ENCODE results near the gene BAX. TPM values are rescaled to one million over a fixed set of nuclear protein-coding genes. Genes with fewer than 3 reads are reported as not detected.

The BAX gene
- total and polyA plus RNA-seq, 4 donors: 10.5 to 27.0 (median 14.8) TPM

- no peaks in the 10 kb centered on the region for H3K27me3 ChIP-seq (ENCODE audit: control insufficient read depth in 4 of 4, insufficient read depth in 4 of 4, low read length in 3 of 4)
- WGBS: 93% methylated on average over 2 of the region's 2 CpGs
- no peaks in the 10 kb centered on the region for H3K36me3 ChIP-seq (ENCODE audit: control insufficient read depth in 4 of 4, insufficient read depth in 3 of 4, low read depth in 1 of 4, low read length in 3 of 4)
- H3K4me3 ChIP-seq (ENCODE audit: low read depth in 1 of 3, low read length in 3 of 3): no peak overlapping the region
- no peak overlapping the region for H3K27ac ChIP-seq (ENCODE audit: low read depth in 1 of 2, low read length in 2 of 2)
- DNase-seq (ENCODE audit: low spot score): no peak
- TF ChIP-seq RAD21 (IDR thresholded peaks at IDR 0.05) (no peak), SP1 (IDR thresholded peaks at IDR 0.05) (no peak), GABPA (IDR thresholded peaks at IDR 0.05 in 1 of 2, conservative IDR thresholded peaks at IDR 0.05 in 1 of 2) (no peak), ATF3 (IDR thresholded peaks at IDR 0.05) (no peak), NR2F2 (IDR thresholded peaks at IDR 0.05) (no peak), JUND (IDR thresholded peaks at IDR 0.05) (no peak), FOXA1 (IDR thresholded peaks at IDR 0.05) (no peak), ZBTB33 (IDR thresholded peaks at IDR 0.05) (no peak), HNF4G (IDR thresholded peaks at IDR 0.05) (no peak), YY1 (IDR thresholded peaks at IDR 0.05) (no peak), CTCF (IDR thresholded peaks at IDR 0.05; ENCODE audit: low read depth, low read length, missing input control) (no peak), RXRA (IDR thresholded peaks at IDR 0.05) (no peak), EGR1 (IDR thresholded peaks at IDR 0.05; ENCODE audit: low read depth in 2 of 2) (no peak)
- no peak overlapping the region for H3K9ac ChIP-seq (ENCODE audit: low read depth in 1 of 2, low read length in 2 of 2)
- H3K9me3 ChIP-seq (ENCODE audit: control insufficient read depth in 4 of 4, low read length in 3 of 4): no peaks in the 10 kb centered on the region
- H3K4me1 ChIP-seq (ENCODE audit: control insufficient read depth in 4 of 4, insufficient read depth in 4 of 4, low read length in 3 of 4): no peaks in the 10 kb centered on the region
Observed at GRCh38 chr19:48945817-48946216, 8.9 kb upstream of the BAX start.

GRCh38 chr19:48946463-48947257 lies 8.0 kb upstream of the BAX start:
- H3K9me3 ChIP-seq (ENCODE audit: control insufficient read depth in 4 of 4, low read length in 3 of 4): no peaks in the 10 kb centered on the region
- DNase-seq (ENCODE audit: low spot score): no peak
- no peaks in the 10 kb centered on the region for H3K36me3 ChIP-seq (ENCODE audit: control insufficient read depth in 4 of 4, insufficient read depth in 3 of 4, low read depth in 1 of 4, low read length in 3 of 4)
- 87% methylated on average over 9 of the region's 9 CpGs for WGBS
- no peak for TF ChIP-seq JUND (IDR thresholded peaks at IDR 0.05)
- TF ChIP-seq MAX (IDR thresholded peaks at IDR 0.05): no peak
- no peak for TF ChIP-seq RAD21 (IDR thresholded peaks at IDR 0.05)
- TF ChIP-seq HNF4A (conservative IDR thresholded peaks at IDR 0.05): no peak
- no peak for TF ChIP-seq EGR1 (IDR thresholded peaks at IDR 0.05; ENCODE audit: low read depth in 2 of 2)
- no peak for TF ChIP-seq NR2F2 (IDR thresholded peaks at IDR 0.05)
- no peak for TF ChIP-seq ZBTB33 (IDR thresholded peaks at IDR 0.05)
- no peaks in the 10 kb centered on the region for H3K4me1 ChIP-seq (ENCODE audit: control insufficient read depth in 4 of 4, insufficient read depth in 4 of 4, low read length in 3 of 4)
- no peak overlapping the region for H3K27ac ChIP-seq (ENCODE audit: low read depth in 1 of 2, low read length in 2 of 2)
- H3K9ac ChIP-seq (ENCODE audit: low read depth in 1 of 2, low read length in 2 of 2): no peak overlapping the region
- H3K27me3 ChIP-seq (ENCODE audit: control insufficient read depth in 4 of 4, insufficient read depth in 4 of 4, low read length in 3 of 4): no peaks in the 10 kb centered on the region
- H3K4me3 ChIP-seq (ENCODE audit: low read depth in 1 of 3, low read length in 3 of 3): no peak overlapping the region

All from liver (tissue), 9 donors.